ENCODE measurements around the gene MLLT1. TPM values are rescaled to one million over a fixed set of nuclear protein-coding genes. Genes with fewer than 3 reads are reported as not detected.

MLLT1 gene
- total and polyA plus RNA-seq, 2 of the 8 experiments (the other 6 are each of a cell fraction or from before 2014, with no cell fraction given), result 18.8 to 45.1 TPM

GRCh38 chr19:6234527-6234926 is 45.2 kb downstream of the MLLT1 start:
- no peak for DNase-seq (ENCODE audit: low read depth in 1 of 2, low spot score in 2 of 2)
- POLR2A ChIA-PET (ENCODE audit: partially characterized antibody), result interaction anchor here (0.5 to 1.2 kb wide), 4 partner anchors 11 to 32 kb away, joined by 3 to 4 read pairs (median 3); no protein-coding TSS in a partner anchor
- H3K9ac ChIP-seq (replicated peaks in 1 of 4; ENCODE audit: extremely low read depth in 1 of 4, low read depth in 3 of 4, low read length in 3 of 4), result no peak overlapping the region
- peaks cover 3% of the 10 kb centered on the region; the same call in 1 of the 2 replicates for H3K23me2 ChIP-seq (ENCODE audit: low read depth, low read length)
- CTCF ChIA-PET (ENCODE audit: partially characterized antibody), result interaction anchor here (0.6 to 6.0 kb wide), 6 partner anchors 16 to 486 kb away, joined by 3 to 40 read pairs (median 6); no protein-coding TSS in a partner anchor
- FAIRE-seq, result no peak
- H3K18ac ChIP-seq (ENCODE audit: extremely low read depth, low read length), result no peak overlapping the region
- no peak overlapping the region for H3K14ac ChIP-seq (ENCODE audit: insufficient read length)
- no peak overlapping the region for H4K8ac ChIP-seq (ENCODE audit: extremely low read depth, insufficient read depth, low read length)
- H2AK5ac ChIP-seq (ENCODE audit: low read depth, low read length), result no peak overlapping the region
- no peaks in the 10 kb centered on the region; a peak in 1 of 7 replicates for H3K27me3 ChIP-seq (replicated peaks in 1 of 4; ENCODE audit: control insufficient read depth in 3 of 4, extremely low read depth in 1 of 4, insufficient read depth in 3 of 4, low read length in 3 of 4)
- H3K4me3 ChIP-seq (ENCODE audit: extremely low read depth in 1 of 4, insufficient read depth in 2 of 4, low read depth in 3 of 4, low read length in 4 of 4), result no peak overlapping the region
- no peak overlapping the region for H2BK5ac ChIP-seq (ENCODE audit: low read depth, low read length)
- H3K23ac ChIP-seq (ENCODE audit: insufficient read length), result no peak overlapping the region
- H3K79me2 ChIP-seq (ENCODE audit: control insufficient read depth in 1 of 2, insufficient read depth in 2 of 2, low read length in 2 of 2), result peaks cover 3 to 83% of the 10 kb centered on the region in 2 experiments
- no peak overlapping the region for H3K56ac ChIP-seq (replicated peaks; ENCODE audit: insufficient read length, low read depth, low read length)
- peaks cover 41% of the 10 kb centered on the region for H3K79me1 ChIP-seq (ENCODE audit: low read depth, low read length)
- no peak overlapping the region for H3K4ac ChIP-seq (replicated peaks; ENCODE audit: insufficient read length, low read depth, low read length)
- H4K5ac ChIP-seq (ENCODE audit: insufficient read length, low read depth, low read length), result no peak overlapping the region
- H2BK20ac ChIP-seq (ENCODE audit: low read length), result no peak overlapping the region
- H3K36me3 ChIP-seq (ENCODE audit: control insufficient read depth in 2 of 4, insufficient read depth in 4 of 4, low read length in 3 of 4), result peaks cover 0 to 7% (median 3%) of the 10 kb centered on the region in 4 experiments; a peak in 6 of 8 replicates
- 89% methylated on average over 8 of the region's 8 CpGs; no CpG with 5 or more reads in 1 of the 2 experiments for WGBS, 2 experiments (ENCODE audit: extremely low coverage in 1 of 2, insufficient coverage in 1 of 2, insufficient read length in 1 of 2, insufficient replicate concordance in 2 of 2, low coverage in 1 of 2, low lambda C conversion rate in 2 of 2, missing lambda C conversion rate in 1 of 2)
- no peak overlapping the region for H4K91ac ChIP-seq (replicated peaks; ENCODE audit: insufficient read length, low read length)
- no peak overlapping the region for H2BK12ac ChIP-seq (ENCODE audit: low read depth, low read length)
- no peaks in the 10 kb centered on the region for H3K9me3 ChIP-seq (ENCODE audit: insufficient read depth in 2 of 2, low read depth in 1 of 2, low read length in 1 of 2)
- no peak overlapping the region for H3K4me2 ChIP-seq (ENCODE audit: insufficient read depth in 1 of 2, low read depth in 2 of 2, low read length in 2 of 2)
- peaks cover 0 to 8% (median 2%) of the 10 kb centered on the region in 4 experiments; a peak in 3 of 7 replicates for H3K4me1 ChIP-seq (replicated peaks in 1 of 4; ENCODE audit: control insufficient read depth in 3 of 4, insufficient read depth in 4 of 4, low read length in 3 of 4)
- TF ChIP-seq RAD21 (IDR thresholded peaks at IDR 0.05 in 1 of 2, conservative IDR thresholded peaks at IDR 0.05 in 1 of 2; ENCODE audit: low read depth in 2 of 2, low read length in 2 of 2) (no peak), JUND (IDR thresholded peaks at IDR 0.05; ENCODE audit: low read length) (no peak), PHF8 (conservative IDR thresholded peaks at IDR 0.05; ENCODE audit: low read depth, low read length) (no peak), KDM1A (IDR thresholded peaks at IDR 0.05; ENCODE audit: borderline replicate concordance, low read length) (no peak), TEAD4 (IDR thresholded peaks at IDR 0.05; ENCODE audit: low read depth, low read length) (no peak), ASH2L (IDR thresholded peaks at IDR 0.05; ENCODE audit: low read length) (no peak), CEBPB (IDR thresholded peaks at IDR 0.05; ENCODE audit: low read depth, low read length) (no peak), POU5F1 (IDR thresholded peaks at IDR 0.05; ENCODE audit: low read depth, low read length) (no peak), TAF7 (optimal IDR thresholded peaks at IDR 0.05; ENCODE audit: borderline replicate concordance, low read depth, low read length) (no peak)
- no peak overlapping the region for H2BK15ac ChIP-seq (ENCODE audit: low read length)
- no peak overlapping the region for H3K27ac ChIP-seq (ENCODE audit: low read depth, low read length)
- H2BK120ac ChIP-seq (replicated peaks; ENCODE audit: low read depth, low read length), result no peak overlapping the region
- no peak overlapping the region for H2AFZ ChIP-seq (ENCODE audit: low read length)
- peaks cover 20 to 47% of the 10 kb centered on the region in 2 experiments for H4K20me1 ChIP-seq (replicated peaks in 1 of 2; ENCODE audit: control insufficient read depth in 1 of 2, insufficient read depth in 2 of 2, low read length in 2 of 2)
